ENCODE results near the gene DAND5.
A peak's percentile ranks its signal among the peaks of the same experiment; 100 is the strongest.
"Not testable (repeated sequence)": the region's sequence is repeated elsewhere in the genome, so short reads cannot be mapped to it uniquely, and the experiment has no call there.

The DAND5 gene

GRCh38 chr19:12953138-12953798 lies 16.1 kb upstream of the DAND5 start:
- H3K4me2 ChIP-seq, result 0 out of 2 replicates have a peak overlapping the region, but pooled peaks have one; percentile 89
- no peak overlapping the region for H3K9ac ChIP-seq
- peaks cover 72% of the 10 kb centered on the region for H3K36me3 ChIP-seq
- H3K4me1 ChIP-seq, result peaks cover 72% of the 10 kb centered on the region
- H3K4me3 ChIP-seq, result no peak overlapping the region
- no peak overlapping the region for H3K27ac ChIP-seq
- H3K9me3 ChIP-seq, result no peaks in the 10 kb centered on the region
- peaks cover 82% of the 10 kb centered on the region for H4K20me1 ChIP-seq
- no peaks in the 10 kb centered on the region for H3K27me3 ChIP-seq
- TF ChIP-seq Cebpa-rat (IDR thresholded peaks at IDR 0.05), result no peak

- peaks cover 65% of the 10 kb centered on the region for H3K4me1 ChIP-seq
- peak overlapping the region; percentile 89 for H3K4me2 ChIP-seq
- H3K27ac ChIP-seq, result no peak overlapping the region
- H3K27me3 ChIP-seq, result no peaks in the 10 kb centered on the region
- H3K4me3 ChIP-seq, result no peak overlapping the region
- H3K36me3 ChIP-seq, result peaks cover 65% of the 10 kb centered on the region
- no peak for TF ChIP-seq Cebpa-rat (IDR thresholded peaks at IDR 0.05)
- H4K20me1 ChIP-seq, result peaks cover 74% of the 10 kb centered on the region
- peak overlapping the region; percentile 21; the same call in 1 of the 2 replicates for H3K9ac ChIP-seq
- no peaks in the 10 kb centered on the region for H3K9me3 ChIP-seq
Measured at GRCh38 chr19:12953799-12954611, 15.4 kb upstream of the DAND5 start.

GRCh38 chr19:12954612-12954962 lies 14.8 kb upstream of the DAND5 start:
- Histone ChIP-seq H3K27ac (no peak overlapping the region), H3K4me1 (peaks cover 59% of the 10 kb centered on the region), H3K36me3 (peaks cover 59% of the 10 kb centered on the region), H3K9ac (peak overlapping the region; percentile 21; the same call in 1 of the 2 replicates), H4K20me1 (peaks cover 69% of the 10 kb centered on the region), H3K4me3 (no peak overlapping the region), H3K9me3 (no peaks in the 10 kb centered on the region), H3K4me2 (peak overlapping the region; percentile 89), H3K27me3 (no peaks in the 10 kb centered on the region)
- TF ChIP-seq Cebpa-rat (IDR thresholded peaks at IDR 0.05), result no peak

GRCh38 chr19:12955575-12955974 lies 13.8 kb upstream of the DAND5 start:
- Histone ChIP-seq H4K20me1 (peaks cover 59% of the 10 kb centered on the region), H3K4me2 (peak overlapping the region; percentile 89), H3K4me3 (peak overlapping the region; percentile 80), H3K36me3 (peaks cover 49% of the 10 kb centered on the region), H3K4me1 (peaks cover 50% of the 10 kb centered on the region), H3K9ac (peak overlapping the region; percentile 93)
- H3K9me3 ChIP-seq, H3K27me3 ChIP-seq, H3K27ac ChIP-seq: not testable (repeated sequence)

GRCh38 chr19:12955996-12956395 lies 13.4 kb upstream of the DAND5 start:
- Histone ChIP-seq H3K9me3 (no peaks in the 10 kb centered on the region), H3K4me3 (peak overlapping the region; percentile 80), H3K36me3 (peaks cover 45% of the 10 kb centered on the region), H3K27me3 (no peaks in the 10 kb centered on the region), H3K9ac (peak overlapping the region; percentile 93), H4K20me1 (peaks cover 54% of the 10 kb centered on the region), H3K27ac (peak overlapping the region; percentile 94), H3K4me1 (peaks cover 50% of the 10 kb centered on the region), H3K4me2 (peak overlapping the region; percentile 89)
- no peak for TF ChIP-seq Cebpa-rat (IDR thresholded peaks at IDR 0.05)

GRCh38 chr19:12956446-12957388 lies 12.7 kb upstream of the DAND5 start, which contains the start of gene GADD45GIP1:
Gene GADD45GIP1 (minus strand): TSS chr19:12957223. CDS start chr19:12957212, 11 bp downstream.
- Histone ChIP-seq H3K4me2 (peak within 1 kb of the TSS; percentile 89), H3K9ac (peak within 1 kb of the TSS; percentile 93), H3K36me3 (peaks cover 38% of the 10 kb centered on the region), H3K27ac (peak within 1 kb of the TSS; percentile 94), H3K9me3 (no peaks in the 10 kb centered on the region), H3K27me3 (no peaks in the 10 kb centered on the region), H3K4me3 (peak within 1 kb of the TSS; percentile 80), H3K4me1 (peaks cover 50% of the 10 kb centered on the region), H4K20me1 (peaks cover 47% of the 10 kb centered on the region)
- TF ChIP-seq Cebpa-rat (IDR thresholded peaks at IDR 0.05), result no peak

- Histone ChIP-seq H3K36me3 (peaks cover 30% of the 10 kb centered on the region), H3K27ac (peak overlapping the region; percentile 94), H3K9ac (peak overlapping the region; percentile 93), H3K4me1 (peaks cover 46% of the 10 kb centered on the region), H3K4me2 (peak overlapping the region; percentile 89), H4K20me1 (peaks cover 40% of the 10 kb centered on the region), H3K4me3 (peak overlapping the region; percentile 80)
- H3K9me3 ChIP-seq, H3K27me3 ChIP-seq: not testable (repeated sequence)
Measured at GRCh38 chr19:12957389-12957952, 11.9 kb upstream of the DAND5 start.

- Histone ChIP-seq H3K27ac (no peak overlapping the region), H3K4me2 (no peak overlapping the region), H3K9ac (no peak overlapping the region), H3K36me3 (peaks cover 10% of the 10 kb centered on the region), H3K9me3 (no peaks in the 10 kb centered on the region), H3K4me1 (peaks cover 27% of the 10 kb centered on the region), H4K20me1 (peaks cover 20% of the 10 kb centered on the region), H3K4me3 (no peak overlapping the region), H3K27me3 (no peaks in the 10 kb centered on the region)
- TF ChIP-seq Cebpa-rat (IDR thresholded peaks at IDR 0.05), result no peak
Measured at GRCh38 chr19:12959481-12959880, 9.9 kb upstream of the DAND5 start.
